ENCODE measurements around the gene SBK2.
"Not testable (repeated sequence)": the region's sequence is repeated elsewhere in the genome, so short reads cannot be mapped to it uniquely, and the experiment has no call there.

Gene SBK2

DNA sequence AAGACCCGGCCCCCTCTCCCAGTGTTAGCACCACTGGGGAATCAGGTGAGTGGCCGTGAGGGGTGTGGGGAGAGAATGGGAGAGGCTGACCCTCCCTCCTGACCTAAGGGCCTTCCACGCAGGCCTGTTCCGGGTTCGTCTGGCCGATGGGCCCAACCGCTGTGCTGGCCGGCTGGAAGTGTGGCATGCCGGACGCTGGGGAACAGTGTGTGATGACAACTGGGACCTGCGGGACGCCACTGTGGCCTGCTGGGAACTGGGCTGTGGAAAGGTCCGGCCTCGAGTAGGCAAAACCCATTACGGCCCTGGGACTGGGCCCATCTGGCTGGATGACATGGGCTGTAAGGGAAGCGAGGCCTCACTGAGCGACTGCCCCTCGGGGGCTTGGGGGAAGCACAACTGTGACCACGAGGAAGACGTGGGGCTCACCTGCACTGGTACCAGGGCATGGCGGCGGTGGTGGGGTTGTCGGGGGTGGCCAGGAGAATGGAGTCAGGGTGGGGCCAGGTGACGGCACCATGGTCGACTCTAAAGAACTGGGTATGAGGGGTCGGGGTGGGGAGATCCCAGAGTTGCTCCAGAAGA is 36.5 kb downstream of the SBK2 start:
- DNase-seq = no peak

GRCh38 chr19:55498246-55498840 is 38.6 kb downstream of the SBK2 start:
- DNase-seq = no peak

- DNase-seq = no peak
These were observed 39.2 kb downstream of the SBK2 start for GRCh38 chr19:55497763-55498162.

DNA sequence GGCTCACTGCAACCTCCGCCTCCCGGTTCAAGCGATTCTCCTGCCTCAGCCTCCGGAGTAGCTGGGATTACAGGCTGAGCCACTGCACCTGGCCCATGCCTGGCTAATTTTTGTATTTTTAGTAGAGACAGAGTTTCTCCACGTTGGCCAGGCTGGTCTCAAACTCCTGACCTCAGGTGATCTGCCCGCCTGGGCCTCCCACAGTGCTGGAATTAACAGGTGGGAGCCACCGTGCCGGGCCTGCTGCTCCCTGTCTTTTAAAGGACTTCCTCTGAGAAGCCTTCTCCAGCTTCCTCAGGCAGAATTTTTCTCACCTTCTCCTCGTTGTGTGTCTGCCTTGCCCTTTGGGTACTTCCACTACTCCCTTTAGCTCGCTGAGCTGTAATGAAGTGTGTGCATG is 40.1 kb downstream of the SBK2 start:
- DNase-seq = not testable (repeated sequence)

GRCh38 chr19:55495646-55496349 is 41.1 kb downstream of the SBK2 start:
- DNase-seq = no peak

DNA sequence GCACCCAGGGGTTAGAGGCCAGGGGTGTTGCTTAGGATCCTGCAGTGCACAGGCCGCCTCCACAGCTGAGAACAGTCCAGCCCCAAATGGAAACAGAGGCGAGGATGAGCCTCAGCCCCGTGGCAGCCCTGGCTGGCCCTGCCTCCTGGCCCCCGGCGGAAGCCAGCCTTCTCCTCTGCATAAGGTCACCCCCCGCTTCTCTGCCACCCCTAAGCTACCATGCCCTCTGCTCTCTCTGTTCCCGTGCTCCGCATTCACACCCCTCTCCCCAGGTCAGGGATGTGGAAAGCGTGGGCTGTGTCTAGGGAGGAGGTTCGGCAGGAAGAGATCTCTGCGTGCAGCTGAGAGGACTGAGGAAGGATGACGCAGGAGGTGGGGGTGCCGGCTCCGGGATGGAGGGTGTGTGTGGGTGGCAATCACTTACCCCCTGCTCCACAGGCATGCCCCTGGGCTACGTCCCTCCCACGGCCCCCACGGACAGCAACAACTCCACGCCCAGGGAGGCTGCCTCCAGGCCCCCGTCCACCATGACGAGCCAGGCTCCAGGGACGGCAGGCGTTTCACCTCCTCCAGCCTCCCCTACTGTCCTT is 42.7 kb downstream of the SBK2 start:
- DNase-seq = no peak

GRCh38 chr19:55493645-55494171 is 43.2 kb downstream of the SBK2 start:
- DNase-seq = no peak

GRCh38 chr19:55493052-55493644 is 43.8 kb downstream of the SBK2 start:
- DNase-seq = no peak

DNA sequence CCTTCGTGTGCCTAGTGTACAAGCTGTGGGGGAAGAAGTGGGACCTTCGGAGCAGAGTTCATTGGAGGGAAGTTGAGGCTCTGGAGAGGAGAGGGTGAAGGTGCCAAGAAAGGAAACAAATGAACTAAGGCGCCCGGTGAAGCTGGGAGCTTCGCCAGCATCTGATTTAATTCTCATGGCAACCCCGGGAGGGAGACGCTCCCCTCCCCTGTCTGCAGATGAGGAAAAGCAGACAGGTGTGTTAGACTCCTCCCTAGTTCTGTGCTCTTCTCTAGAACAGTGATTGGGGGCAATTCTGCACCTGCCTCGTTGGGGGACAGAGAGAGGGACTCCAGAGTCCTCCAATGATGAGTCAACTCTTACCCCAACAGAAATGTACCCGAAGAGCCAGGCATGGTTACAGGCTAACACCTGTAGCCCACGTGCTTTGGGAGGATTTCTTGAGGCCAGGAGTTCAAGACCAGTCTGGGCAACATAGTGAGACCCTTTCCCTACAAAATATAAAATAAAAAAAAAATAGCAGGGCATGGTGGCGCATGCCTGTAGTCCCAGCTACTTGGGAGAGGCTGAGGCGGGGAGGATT is 44.5 kb downstream of the SBK2 start:
- no peak for DNase-seq

DNA sequence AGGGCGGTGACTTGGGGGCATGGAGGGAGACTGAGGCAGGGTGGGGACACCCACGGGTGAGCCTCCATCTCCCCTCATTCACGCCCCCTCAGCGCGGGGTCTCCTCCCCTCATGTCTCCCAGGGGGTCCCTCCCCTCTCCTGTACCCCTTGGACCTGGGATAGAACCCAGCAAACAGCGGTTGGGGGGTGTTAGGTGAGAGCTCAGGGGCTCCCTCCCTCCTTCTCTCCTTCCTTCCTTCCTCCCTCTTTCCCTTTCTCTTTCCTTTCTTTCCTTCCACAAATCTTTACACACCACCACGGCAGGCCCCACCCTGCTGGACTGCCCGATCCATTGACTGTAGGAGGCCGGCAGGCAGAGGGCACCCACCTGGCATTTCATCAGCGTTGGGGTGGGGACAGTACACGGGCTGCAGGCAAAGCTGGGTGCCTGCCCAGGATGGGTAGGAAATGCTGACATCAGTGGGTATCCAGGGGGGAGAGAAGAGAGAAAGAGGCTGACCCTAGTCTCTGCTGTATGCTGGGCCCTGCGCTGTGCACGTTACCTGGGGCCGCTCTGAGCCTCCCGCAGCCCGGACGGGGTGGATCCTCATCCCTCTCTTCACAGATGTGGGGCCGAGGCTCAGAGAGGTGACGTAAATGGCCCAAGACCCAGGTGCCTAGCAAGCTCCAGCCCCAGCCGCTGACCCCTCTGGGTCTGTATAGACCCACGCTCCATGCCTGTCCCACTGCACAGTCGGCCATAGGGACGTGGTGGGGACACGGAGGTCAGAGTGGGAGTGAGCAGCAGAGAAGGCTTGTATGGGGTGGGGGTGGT is 45.2 kb downstream of the SBK2 start:
- no peak for DNase-seq

DNA sequence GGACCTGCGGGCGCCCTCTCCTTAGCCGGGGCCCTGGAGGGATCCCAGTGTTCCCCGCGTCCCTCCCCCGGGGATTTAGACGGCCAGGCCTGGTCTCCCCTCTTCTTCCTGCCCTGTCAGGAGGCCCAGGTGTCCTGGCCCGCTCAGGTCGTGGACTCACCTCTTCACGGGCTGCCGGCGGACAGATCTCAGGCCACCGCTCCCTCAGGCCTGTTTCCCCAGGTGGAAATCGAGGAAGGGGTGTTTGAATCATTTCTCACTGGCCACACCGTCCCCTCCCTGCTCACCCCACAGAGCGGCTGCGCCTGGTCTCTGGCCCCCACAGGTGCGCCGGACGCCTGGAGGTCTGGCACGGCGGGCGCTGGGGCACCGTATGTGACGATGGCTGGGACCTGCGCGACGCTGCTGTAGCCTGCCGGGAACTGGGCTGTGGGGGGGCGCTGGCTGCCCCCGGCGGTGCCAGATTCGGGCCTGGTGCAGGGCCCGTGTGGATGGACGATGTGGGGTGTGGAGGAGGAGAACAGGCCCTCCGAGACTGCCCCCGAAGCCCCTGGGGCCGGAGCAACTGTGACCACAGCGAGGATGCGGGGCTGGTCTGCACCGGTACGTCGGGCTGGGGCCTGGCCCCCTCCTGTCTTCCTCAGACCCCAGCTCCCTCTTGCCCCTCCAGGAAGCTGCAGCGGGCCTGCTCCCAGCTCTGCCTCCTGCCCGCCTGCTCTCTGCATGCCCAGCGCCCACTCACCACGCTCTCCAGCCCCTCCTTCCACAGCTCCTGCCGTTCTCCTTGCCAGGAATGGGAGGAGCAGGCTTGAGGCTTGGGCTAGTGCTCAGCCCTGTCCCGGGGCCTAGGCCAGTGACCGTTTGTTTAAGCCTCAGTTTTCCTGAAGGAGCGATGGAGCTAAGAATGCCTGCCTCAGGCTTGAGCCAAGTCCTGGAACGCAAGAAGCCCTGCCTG is 46.2 kb downstream of the SBK2 start:
- no peak for DNase-seq

DNA sequence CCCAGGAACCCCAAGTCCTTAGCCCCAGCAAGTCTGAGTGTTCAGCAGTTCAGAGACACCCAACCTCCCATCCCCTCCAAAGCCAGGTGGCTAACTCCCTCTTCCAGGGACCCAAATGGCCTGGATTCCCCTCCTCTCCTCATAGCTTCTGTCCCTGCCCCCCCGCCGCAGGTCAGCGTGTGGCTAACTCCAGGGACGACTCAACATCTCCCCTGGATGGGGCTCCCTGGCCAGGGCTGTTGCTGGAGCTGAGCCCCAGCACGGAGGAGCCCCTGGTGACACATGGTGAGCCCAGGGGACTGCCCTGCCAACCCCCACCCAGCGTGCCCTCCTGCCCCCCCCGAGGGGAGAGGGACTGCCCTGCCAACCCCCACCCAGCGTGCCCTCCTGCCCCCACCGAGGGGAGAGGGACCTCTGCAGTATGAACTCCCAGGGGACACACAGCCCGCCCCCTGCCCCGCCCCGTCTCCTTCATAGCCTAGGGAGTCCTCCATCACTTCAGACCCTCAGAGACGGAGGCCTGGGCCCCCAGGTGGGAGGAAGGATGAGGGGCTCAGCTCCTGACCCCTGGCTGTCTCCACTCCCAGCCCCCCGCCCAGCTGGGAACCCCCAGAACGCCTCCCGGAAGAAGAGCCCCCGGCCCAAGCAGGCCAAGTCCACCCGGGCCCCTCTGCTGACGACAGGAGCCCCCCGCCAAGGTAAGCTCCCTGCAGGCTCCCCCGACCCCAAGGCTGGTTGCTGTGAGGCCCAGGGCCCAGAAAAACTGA is 47.0 kb downstream of the SBK2 start:
- DNase-seq = no peak

GRCh38 chr19:55488986-55489710 is 47.8 kb downstream of the SBK2 start:
- DNase-seq = no peak

DNA sequence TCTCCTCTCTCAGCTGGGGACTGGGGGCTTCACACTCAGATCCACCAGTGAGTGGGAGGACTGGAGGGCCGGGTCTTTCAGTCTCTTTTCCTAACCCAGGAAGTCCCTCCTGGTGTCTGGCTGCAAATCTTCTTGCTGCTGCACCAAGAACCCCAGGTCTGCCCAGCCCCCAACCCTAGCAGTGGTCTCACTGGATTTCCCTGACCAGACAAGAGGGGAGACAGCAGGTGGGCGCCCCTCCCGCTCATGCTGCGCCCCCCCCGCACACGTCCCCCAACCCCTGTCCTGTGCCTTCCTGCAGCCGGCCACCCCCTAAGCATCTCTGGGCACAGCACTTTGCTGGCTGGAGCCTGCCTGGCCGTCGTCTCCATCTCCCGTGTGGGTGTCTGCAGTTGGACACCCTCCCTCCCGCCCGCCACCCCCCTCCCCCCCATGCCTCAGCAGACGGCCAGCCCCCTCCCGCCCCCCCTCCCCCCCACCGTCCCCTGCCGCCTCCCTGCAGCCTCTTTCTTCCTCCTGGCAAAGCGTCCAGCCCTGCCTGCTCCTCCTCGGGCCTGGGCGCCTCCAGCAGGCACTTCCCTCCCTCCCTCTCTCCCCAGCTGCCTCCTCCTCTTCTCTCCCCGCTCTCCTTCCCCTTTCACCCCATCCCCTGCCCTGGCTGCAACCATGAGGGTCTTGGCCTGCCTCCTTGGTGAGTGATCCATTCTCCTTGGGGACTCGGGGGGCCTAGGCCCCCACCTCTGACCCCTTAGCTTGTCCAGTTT is 48.8 kb downstream of the SBK2 start, which contains the start of gene SSC5D:
SSC5D (plus strand) TSS at position 513 of the 764 bp plus-strand sequence; CDS start at position 667, 154 bp downstream.
- no peak for DNase-seq

GRCh38 chr19:55486971-55487923 is 49.7 kb downstream of the SBK2 start:
- DNase-seq = no peak

DNA sequence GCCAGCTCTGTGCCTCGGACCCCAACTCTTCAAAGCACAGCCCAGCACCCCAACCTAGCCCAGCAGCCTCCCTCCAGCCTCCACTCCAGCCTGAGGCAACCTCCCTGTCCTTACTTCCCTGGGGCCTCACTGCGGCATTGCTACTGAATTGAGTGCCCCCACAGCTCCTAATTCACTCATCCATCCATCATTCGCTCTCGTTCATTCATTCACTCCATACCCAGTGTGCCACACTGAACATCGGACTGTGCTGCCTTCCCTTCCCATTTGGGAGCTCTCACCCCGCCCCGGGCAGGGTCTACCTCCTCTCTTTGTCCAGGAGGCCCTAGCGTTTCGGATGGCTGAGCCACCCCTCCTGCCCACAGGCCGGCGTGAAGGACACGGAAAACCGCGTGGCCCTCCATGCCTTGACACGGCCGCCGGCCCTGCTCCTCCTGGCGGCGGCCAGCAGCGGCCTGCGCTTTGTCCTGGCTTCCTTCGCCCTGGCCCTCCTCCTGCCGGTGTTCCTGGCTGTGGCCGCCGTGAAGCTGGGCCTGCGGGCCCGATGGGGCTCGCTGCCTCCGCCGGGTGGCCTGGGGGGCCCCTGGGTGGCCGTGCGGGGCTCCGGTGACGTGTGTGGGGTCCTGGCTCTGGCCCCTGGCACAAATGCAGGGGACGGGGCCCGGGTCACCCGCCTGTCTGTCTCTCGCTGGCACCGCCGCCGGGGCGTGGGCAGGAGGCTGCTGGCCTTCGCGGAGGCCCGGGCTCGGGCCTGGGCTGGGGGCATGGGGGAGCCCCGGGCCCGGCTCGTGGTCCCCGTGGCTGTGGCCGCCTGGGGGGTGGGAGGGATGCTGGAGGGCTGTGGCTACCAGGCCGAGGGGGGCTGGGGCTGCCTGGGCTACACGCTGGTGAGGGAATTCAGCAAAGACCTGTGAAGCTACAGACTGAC is 50.6 kb downstream of the SBK2 start:
- no peak for DNase-seq
